Mesendoderm (in vitro differentiated cells): ENCODE measurements around the gene P2RY1.

Experiments used
- DNase-seq: peaks from one replicate; pipeline ENCODE4 v3.0.0; 2013
- H2AK5ac ChIP-seq: 2 replicates; pipeline ENCODE4 v1.6.1; 2013; ENCODE audit warnings: low read length, inconsistent platforms
- H2BK120ac ChIP-seq: 2 replicates; pipeline ENCODE4 v1.6.1; 2013; ENCODE audit warnings: low read depth, mild to moderate bottlenecking, low read length, moderate library complexity, mixed read lengths
- H2BK15ac ChIP-seq: replicated peaks from 2 replicates; pipeline ENCODE4 v1.6.1; 2013; ENCODE audit warnings: low read depth, mild to moderate bottlenecking, moderate library complexity
- H2BK5ac ChIP-seq: 2 replicates; pipeline ENCODE4 v1.6.1; 2013; ENCODE audit warnings: low read length, inconsistent platforms
- H3K18ac ChIP-seq: 2 replicates; pipeline ENCODE4 v1.6.1; 2013; ENCODE audit warnings: mild to moderate bottlenecking, low read length, mixed read lengths
- H3K23ac ChIP-seq: one replicate; pipeline ENCODE4 v1.6.1; 2013; ENCODE audit warnings: low read length
- H3K27ac ChIP-seq: 2 replicates; pipeline ENCODE4 v1.5.1; 2013; ENCODE audit warnings: low read depth, mild to moderate bottlenecking, inconsistent platforms, low read length, moderate library complexity
- H3K27me3 ChIP-seq: 2 replicates; pipeline ENCODE4 v1.6.1; 2013; ENCODE audit warnings: low read length, control low read depth, mild to moderate bottlenecking, inconsistent platforms; ENCODE audit not compliant: insufficient read depth, poor library complexity
- H3K36me3 ChIP-seq: 2 replicates; pipeline ENCODE4 v1.6.1; 2013; ENCODE audit warnings: low read length, inconsistent platforms; ENCODE audit not compliant: control insufficient read depth, insufficient read depth
- H3K4ac ChIP-seq: one replicate; pipeline ENCODE4 v1.6.1; 2013; ENCODE audit warnings: low read depth, mild to moderate bottlenecking, low read length, moderate library complexity
- H3K4me1 ChIP-seq: 2 replicates; pipeline ENCODE4 v1.6.1; 2013; ENCODE audit warnings: low read depth, low read length, inconsistent platforms; ENCODE audit not compliant: control insufficient read depth
- H3K4me2 ChIP-seq: 2 replicates; pipeline ENCODE4 v1.6.1; 2013; ENCODE audit warnings: low read length
- H3K4me3 ChIP-seq: 2 replicates; pipeline ENCODE4 v1.5.1; 2013; ENCODE audit warnings: mild to moderate bottlenecking, low read length
- H3K56ac ChIP-seq: one replicate; pipeline ENCODE4 v1.6.1; 2013; ENCODE audit warnings: low read length
- H3K79me1 ChIP-seq: 2 replicates; pipeline ENCODE4 v1.6.1; 2013; ENCODE audit warnings: low read length, inconsistent platforms
- H3K79me2 ChIP-seq: 2 replicates; pipeline ENCODE4 v1.6.1; 2013; ENCODE audit warnings: mild to moderate bottlenecking, low read length; ENCODE audit not compliant: control insufficient read depth, insufficient read depth
- H3K9ac ChIP-seq: 2 replicates; pipeline ENCODE4 v1.6.1; 2013; ENCODE audit warnings: low read length, inconsistent platforms
- H4K5ac ChIP-seq: one replicate; pipeline ENCODE4 v1.6.1; 2013; ENCODE audit warnings: low read length
- H4K8ac ChIP-seq: one replicate; pipeline ENCODE4 v1.6.1; 2013; ENCODE audit warnings: low read depth, mild to moderate bottlenecking, control low read depth, low read length, moderate library complexity
- whole genome bisulfite sequencing: extraction: QIAGEN DNeasy Blood & Tissue Kit; methylation state at CpG from one replicate; pipeline ENCODE4 v1.1.7; 2013; ENCODE audit warnings: low lambda C conversion rate, missing lambda C conversion rate; ENCODE audit not compliant: insufficient coverage; ENCODE audit errors: extremely low coverage; 5-methylcytosine and 5-hydroxymethylcytosine counted together

P2RY1 gene

DNA sequence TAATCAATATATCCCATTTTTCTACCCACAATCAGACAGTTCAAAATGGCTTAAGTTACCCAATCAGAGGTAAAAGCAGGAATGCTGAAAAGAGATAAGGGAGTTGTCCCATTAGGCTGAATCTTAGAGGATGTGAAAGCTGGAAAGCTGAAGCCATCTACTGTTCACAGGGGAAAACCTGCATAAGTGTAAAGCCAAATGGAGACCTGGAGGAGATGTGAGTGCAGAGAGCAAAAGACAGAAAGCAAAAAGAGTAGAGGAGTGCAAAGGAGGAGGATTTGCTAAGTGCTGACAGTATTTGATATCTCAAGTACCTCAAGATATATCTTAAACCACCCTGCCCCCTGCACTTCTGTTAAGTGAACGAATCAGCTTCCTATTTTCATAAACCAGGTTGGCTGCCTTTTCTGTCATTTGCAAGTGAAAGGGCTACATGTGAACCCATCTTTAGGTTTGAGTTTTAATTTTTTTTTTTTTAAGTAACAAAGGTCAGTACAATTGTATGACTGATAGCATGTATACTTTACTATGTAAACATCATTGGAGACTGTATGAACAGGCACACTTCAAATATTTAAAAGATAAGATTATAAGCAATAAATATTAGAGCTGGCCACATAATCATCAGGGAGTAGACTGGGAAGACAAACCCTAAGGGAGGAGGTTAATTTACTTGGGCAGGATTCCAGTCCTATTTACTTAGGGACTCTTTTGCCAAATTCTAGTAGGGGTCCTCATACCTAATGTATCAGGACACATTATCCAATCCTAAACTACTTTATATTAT is 22.8 kb upstream of the P2RY1 start:
- no peak overlapping the region for H3K56ac ChIP-seq
- peak; percentile 57 for DNase-seq
- no CpG with 5 or more reads among the region's 1 CpG for WGBS
- H2BK120ac ChIP-seq: no peak overlapping the region
- H3K4me1 ChIP-seq: no peaks in the 10 kb centered on the region
- H3K18ac ChIP-seq: no peak overlapping the region
- H3K4me3 ChIP-seq: no peak overlapping the region
- H3K27me3 ChIP-seq: no peaks in the 10 kb centered on the region
- H4K8ac ChIP-seq: no peak overlapping the region
- H3K4ac ChIP-seq: no peak overlapping the region
- H4K5ac ChIP-seq: no peak overlapping the region
- no peaks in the 10 kb centered on the region for H3K79me1 ChIP-seq
- H3K79me2 ChIP-seq: no peaks in the 10 kb centered on the region
- H3K27ac ChIP-seq: no peak overlapping the region
- H2BK5ac ChIP-seq: no peak overlapping the region
- H3K4me2 ChIP-seq: no peak overlapping the region
- H3K9ac ChIP-seq: no peak overlapping the region
- no peaks in the 10 kb centered on the region for H3K36me3 ChIP-seq
- H2BK15ac ChIP-seq: no peak overlapping the region
- H3K23ac ChIP-seq: no peak overlapping the region
- no peak overlapping the region for H2AK5ac ChIP-seq

GRCh38 chr3:152817400-152817799 is 17.5 kb upstream of the P2RY1 start:
- H2BK120ac ChIP-seq: no peak overlapping the region
- H3K18ac ChIP-seq: no peak overlapping the region
- no peaks in the 10 kb centered on the region for H3K27me3 ChIP-seq
- H4K8ac ChIP-seq: no peak overlapping the region
- no peak overlapping the region for H2AK5ac ChIP-seq
- H3K4me2 ChIP-seq: no peak overlapping the region
- H4K5ac ChIP-seq: no peak overlapping the region
- no peak overlapping the region for H3K4me3 ChIP-seq
- H3K4me1 ChIP-seq: no peaks in the 10 kb centered on the region
- WGBS: no CpG with 5 or more reads among the region's 1 CpG
- peak overlapping the region; percentile 36 for H3K4ac ChIP-seq
- no peak overlapping the region for H2BK15ac ChIP-seq
- H3K27ac ChIP-seq: no peak overlapping the region
- no peak overlapping the region for H3K23ac ChIP-seq
- H3K56ac ChIP-seq: no peak overlapping the region
- DNase-seq: no peak
- no peaks in the 10 kb centered on the region for H3K79me2 ChIP-seq
- H2BK5ac ChIP-seq: no peak overlapping the region
- no peaks in the 10 kb centered on the region for H3K36me3 ChIP-seq
- no peak overlapping the region for H3K9ac ChIP-seq
- no peaks in the 10 kb centered on the region for H3K79me1 ChIP-seq

- Histone ChIP-seq H3K36me3 (no peaks in the 10 kb centered on the region), H3K4me1 (no peaks in the 10 kb centered on the region), H3K56ac (no peak overlapping the region), H3K4me2 (no peak overlapping the region), H3K27me3 (no peaks in the 10 kb centered on the region), H3K23ac (no peak overlapping the region), H4K8ac (no peak overlapping the region), H3K79me2 (no peaks in the 10 kb centered on the region), H3K18ac (no peak overlapping the region), H2BK15ac (no peak overlapping the region), H3K27ac (no peak overlapping the region), H2BK5ac (no peak overlapping the region), H3K4ac (no peak overlapping the region), H2AK5ac (no peak overlapping the region), H4K5ac (no peak overlapping the region), H2BK120ac (no peak overlapping the region), H3K79me1 (no peaks in the 10 kb centered on the region), H3K4me3 (no peak overlapping the region), H3K9ac (no peak overlapping the region)
- WGBS: no CpG with 5 or more reads among the region's 5 CpGs
- DNase-seq: no peak
These were observed 16.9 kb upstream of the P2RY1 start for GRCh38 chr3:152818027-152818426.

- Histone ChIP-seq H3K79me1 (no peaks in the 10 kb centered on the region), H4K5ac (no peak overlapping the region), H2BK15ac (no peak overlapping the region), H3K56ac (no peak overlapping the region), H3K4me1 (no peaks in the 10 kb centered on the region), H3K4me3 (no peak overlapping the region), H3K27ac (no peak overlapping the region), H3K23ac (no peak overlapping the region), H3K4ac (no peak overlapping the region), H2BK120ac (no peak overlapping the region), H3K9ac (no peak overlapping the region), H3K27me3 (no peaks in the 10 kb centered on the region), H2AK5ac (no peak overlapping the region), H2BK5ac (no peak overlapping the region), H4K8ac (no peak overlapping the region), H3K4me2 (no peak overlapping the region), H3K18ac (no peak overlapping the region), H3K36me3 (no peaks in the 10 kb centered on the region), H3K79me2 (no peaks in the 10 kb centered on the region)
- no peak for DNase-seq
- no CpG with 5 or more reads among the region's 2 CpGs for whole genome bisulfite sequencing
These were observed 11.8 kb upstream of the P2RY1 start for GRCh38 chr3:152823173-152823572.

GRCh38 chr3:152823781-152824180 is 11.2 kb upstream of the P2RY1 start:
- Histone ChIP-seq H2BK5ac (no peak overlapping the region), H2BK120ac (no peak overlapping the region), H3K27ac (no peak overlapping the region), H3K18ac (no peak overlapping the region), H3K36me3 (no peaks in the 10 kb centered on the region), H3K9ac (no peak overlapping the region), H4K8ac (no peak overlapping the region), H3K4ac (no peak overlapping the region), H3K79me1 (no peaks in the 10 kb centered on the region), H3K27me3 (no peaks in the 10 kb centered on the region), H3K23ac (no peak overlapping the region), H3K79me2 (no peaks in the 10 kb centered on the region), H2BK15ac (no peak overlapping the region), H3K4me1 (no peaks in the 10 kb centered on the region), H2AK5ac (no peak overlapping the region), H4K5ac (no peak overlapping the region), H3K4me2 (no peak overlapping the region), H3K4me3 (no peak overlapping the region), H3K56ac (no peak overlapping the region)
- WGBS: no CpG with 5 or more reads among the region's 2 CpGs
- no peak for DNase-seq

DNA sequence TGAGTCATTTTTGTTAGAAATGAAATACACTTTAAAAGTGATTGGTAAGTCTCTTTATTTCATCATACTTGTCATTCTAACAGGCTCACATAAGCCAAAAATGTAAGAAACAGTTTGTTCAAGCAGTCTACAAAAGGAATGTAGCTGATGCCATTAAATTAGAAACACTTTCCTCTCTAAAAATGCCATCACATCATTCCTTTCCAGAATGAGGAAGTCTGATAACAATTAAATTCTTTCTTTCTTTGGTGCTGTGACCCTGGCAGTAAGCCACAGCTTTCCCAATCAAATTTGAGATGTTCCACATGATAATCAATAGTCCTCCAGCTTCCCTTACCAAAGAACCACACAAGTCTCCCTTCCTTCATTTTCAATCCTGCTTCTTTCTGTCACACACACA is 9.4 kb upstream of the P2RY1 start:
- no peak for DNase-seq
- Histone ChIP-seq H3K4me3 (no peak overlapping the region), H3K4ac (no peak overlapping the region)

More for the DNA sequence above, 9.4 kb upstream of the P2RY1 start:
- Histone ChIP-seq H2BK5ac (no peak overlapping the region), H3K79me2 (no peaks in the 10 kb centered on the region), H2AK5ac (no peak overlapping the region), H3K9ac (no peak overlapping the region), H2BK120ac (no peak overlapping the region), H3K56ac (no peak overlapping the region), H3K18ac (no peak overlapping the region), H2BK15ac (no peak overlapping the region), H3K4me1 (no peaks in the 10 kb centered on the region), H3K23ac (no peak overlapping the region), H3K36me3 (no peaks in the 10 kb centered on the region), H4K5ac (no peak overlapping the region), H3K79me1 (no peaks in the 10 kb centered on the region), H3K27me3 (no peaks in the 10 kb centered on the region), H3K27ac (no peak overlapping the region), H4K8ac (no peak overlapping the region), H3K4me2 (no peak overlapping the region)
